Chondrocyte (in vitro differentiated cells): Measurements from ENCODE around the gene TMEM169. TPM values are rescaled to one million over a fixed set of nuclear protein-coding genes. Genes with fewer than 3 reads are reported as not detected.
A peak's percentile ranks its signal among the peaks of the same experiment; 100 is the strongest.
"Not testable (repeated sequence)": the region's sequence is repeated elsewhere in the genome, so short reads cannot be mapped to it uniquely, and the experiment has no call there.

Source experiments
- DNase-seq: peaks from one replicate; pipeline ENCODE4 v3.0.0; 2021; ENCODE audit warnings: mixed read lengths, low spot score
- H3K27ac Mint-ChIP-seq: one replicate; pipeline ENCODE4 v1.8.0; 2021; ENCODE audit warnings: mild to moderate bottlenecking, moderate library complexity, mixed read lengths; ENCODE audit not compliant: unreplicated experiment
- H3K27me3 Mint-ChIP-seq: 2 replicates; pipeline ENCODE4 v1.8.0; 2021; ENCODE audit warnings: low read depth, mixed read lengths
- H3K36me3 Mint-ChIP-seq: 2 replicates; pipeline ENCODE4 v1.8.0; 2021; ENCODE audit warnings: low read depth, mixed read lengths
- H3K4me1 Mint-ChIP-seq: 2 replicates; pipeline ENCODE4 v1.8.0; 2021; ENCODE audit warnings: low read depth, mild to moderate bottlenecking, mixed read lengths
- H3K4me3 Mint-ChIP-seq: one replicate; pipeline ENCODE4 v1.8.0; 2021; ENCODE audit warnings: mild to moderate bottlenecking, moderate library complexity, mixed read lengths; ENCODE audit not compliant: unreplicated experiment
- H3K9me3 Mint-ChIP-seq: 2 replicates; pipeline ENCODE4 v1.8.0; 2021; ENCODE audit warnings: low read depth, mixed read lengths
- CTCF ChIP-seq: fragments of 200-600 bp; sonication (generic); IDR thresholded peaks from 2 replicates; pipeline ENCODE4 v1.5.0; 2021; ENCODE audit warnings: antibody characterized with exemption, mild to moderate bottlenecking, moderate library complexity
- total RNA-seq: library from RNA; stranded (reverse); gene quantifications from 3 replicates; pipeline ENCODE4 v1.2.1, GENCODE V29; 2021

Gene TMEM169
- total RNA-seq, 1 donor from 2014 or later: 1.3 TPM

- Mint-ChIP-seq H3K9me3 (no peaks in the 10 kb centered on the region), H3K4me1 (peaks cover 9% of the 10 kb centered on the region)
Observed at GRCh38 chr2:216074794-216075193, 6.9 kb upstream of the TMEM169 start.

GRCh38 chr2:216075510-216076485 is 5.9 kb upstream of the TMEM169 start:
- peaks cover 9% of the 10 kb centered on the region for H3K4me1 Mint-ChIP-seq
- H3K4me3 Mint-ChIP-seq: no peak overlapping the region
- no peak for TF ChIP-seq CTCF
- no peak overlapping the region for H3K27ac Mint-ChIP-seq
- no peaks in the 10 kb centered on the region for H3K27me3 Mint-ChIP-seq
- no peaks in the 10 kb centered on the region for H3K36me3 Mint-ChIP-seq
- H3K9me3 Mint-ChIP-seq: no peaks in the 10 kb centered on the region
- no peak for DNase-seq

More at GRCh38 chr2:216074794-216075193, 6.9 kb upstream of the TMEM169 start:
- no peaks in the 10 kb centered on the region for H3K27me3 Mint-ChIP-seq
- H3K36me3 Mint-ChIP-seq: no peaks in the 10 kb centered on the region
- no peak overlapping the region for H3K4me3 Mint-ChIP-seq
- no peak for TF ChIP-seq CTCF
- no peak overlapping the region for H3K27ac Mint-ChIP-seq
- no peak for DNase-seq

- no peak for TF ChIP-seq CTCF
- no peak for DNase-seq
- H3K27me3 Mint-ChIP-seq: no peaks in the 10 kb centered on the region
- H3K9me3 Mint-ChIP-seq: no peaks in the 10 kb centered on the region
- no peak overlapping the region for H3K27ac Mint-ChIP-seq
- no peak overlapping the region for H3K4me3 Mint-ChIP-seq
- H3K36me3 Mint-ChIP-seq: no peaks in the 10 kb centered on the region
- H3K4me1 Mint-ChIP-seq: peaks cover 21% of the 10 kb centered on the region
Observed at GRCh38 chr2:216078776-216079175, 2.9 kb upstream of the TMEM169 start.

- not testable (repeated sequence) for DNase-seq, H3K36me3 Mint-ChIP-seq, H3K27ac Mint-ChIP-seq, H3K4me3 Mint-ChIP-seq, H3K9me3 Mint-ChIP-seq, H3K27me3 Mint-ChIP-seq
- peaks cover 23% of the 10 kb centered on the region for H3K4me1 Mint-ChIP-seq
Observed at GRCh38 chr2:216080048-216080447, 1.7 kb upstream of the TMEM169 start.

- no peak for DNase-seq
- peaks cover 23% of the 10 kb centered on the region for H3K4me1 Mint-ChIP-seq
- H3K27me3 Mint-ChIP-seq: no peaks in the 10 kb centered on the region
- H3K9me3 Mint-ChIP-seq: no peaks in the 10 kb centered on the region
- no peak overlapping the region for H3K27ac Mint-ChIP-seq
- H3K4me3 Mint-ChIP-seq: peak overlapping the region; percentile 81
- no peak for TF ChIP-seq CTCF
- no peaks in the 10 kb centered on the region for H3K36me3 Mint-ChIP-seq
Observed at GRCh38 chr2:216081012-216081411, 707 bp upstream of the TMEM169 start.
